ENCODE data around the gene CCND3.

- TF ChIP-seq CTCF (IDR thresholded peaks at IDR 0.05; ENCODE audit: low read length) (no peak), EZH2 (optimal IDR thresholded peaks at IDR 0.05; ENCODE audit: low read depth, low read length) (no peak)
Observed at GRCh38 chr6:41914343-41914742, 27.3 kb downstream of the CCND3 start.

Measured in MM.1S (cell line).